Endodermal cell (in vitro differentiated cells): ENCODE data around the gene TMEM109. TPM values are rescaled to one million over a fixed set of nuclear protein-coding genes. Genes with fewer than 3 reads are reported as not detected.
A peak's percentile ranks its signal among the peaks of the same experiment; 100 is the strongest.

ENCODE experiments used
- DNase-seq: peaks from one replicate; pipeline ENCODE4 v3.0.0-alpha.2; 2017
- H3K27ac ChIP-seq: 2 replicates; pipeline ENCODE4 v1.5.1; 2013; ENCODE audit warnings: mild to moderate bottlenecking, low read depth, low read length, moderate library complexity
- H3K27me3 ChIP-seq: 2 replicates; pipeline ENCODE4 v1.6.1; 2013; ENCODE audit warnings: mild to moderate bottlenecking, low read length, moderate library complexity; ENCODE audit not compliant: insufficient read depth, control insufficient read depth, poor library complexity, severe bottlenecking
- H3K36me3 ChIP-seq: 2 replicates; pipeline ENCODE4 v1.7.0; 2013; ENCODE audit warnings: mild to moderate bottlenecking, low read length, moderate library complexity; ENCODE audit not compliant: control insufficient read depth, insufficient read depth
- H3K4me1 ChIP-seq: one replicate; pipeline ENCODE4 v1.7.0; 2013; ENCODE audit warnings: low read length; ENCODE audit not compliant: control insufficient read depth, insufficient read depth
- H3K4me3 ChIP-seq: 2 replicates; pipeline ENCODE4 v1.5.1; 2013; ENCODE audit warnings: mild to moderate bottlenecking, low read length, moderate library complexity
- H3K9ac ChIP-seq: 2 replicates; pipeline ENCODE4 v1.6.1; 2013; ENCODE audit warnings: mild to moderate bottlenecking, low read length, moderate library complexity; ENCODE audit not compliant: poor library complexity, severe bottlenecking; ENCODE audit errors: extremely low read depth
- H3K9me3 ChIP-seq: 2 replicates; pipeline ENCODE4 v1.6.1; 2013; ENCODE audit warnings: mild to moderate bottlenecking, low read length, moderate library complexity; ENCODE audit not compliant: control insufficient read depth
- H3K27ac Mint-ChIP-seq: 2 replicates; pipeline ENCODE4 v1.8.0; 2020; ENCODE audit warnings: mixed read lengths
- H3K27me3 Mint-ChIP-seq: 2 replicates; pipeline ENCODE4 v1.8.0; 2021; ENCODE audit warnings: mild to moderate bottlenecking, mixed read lengths; ENCODE audit not compliant: insufficient read depth
- H3K36me3 Mint-ChIP-seq: 2 replicates; pipeline ENCODE4 v1.8.0; 2020; ENCODE audit warnings: low read depth, mixed read lengths
- H3K4me1 Mint-ChIP-seq: 2 replicates; pipeline ENCODE4 v1.8.0; 2020; ENCODE audit warnings: mixed read lengths
- H3K4me3 Mint-ChIP-seq: 2 replicates; pipeline ENCODE4 v1.8.0; 2020; ENCODE audit warnings: mild to moderate bottlenecking, moderate library complexity, mixed read lengths
- H3K9me3 Mint-ChIP-seq: 2 replicates; pipeline ENCODE4 v1.8.0; 2020; ENCODE audit warnings: mild to moderate bottlenecking, mixed read lengths
- WGBS, 2 experiments: methylation state at CpG; one replicate each; pipeline versions ENCODE4 v1.1.5 to v1.1.7; 2013; ENCODE audit warnings: missing lambda C conversion rate in 2 of 2, mixed read lengths in 1 of 2; ENCODE audit not compliant: insufficient coverage in 1 of 2, insufficient read length in 1 of 2; 5-methylcytosine and 5-hydroxymethylcytosine counted together
- total RNA-seq, 2 donors: library from RNA; stranded (reverse); fragmentation: NEBNext Ultra II Directional in 1 of 2; extraction: Animal tissue kit (Norgen Biotek cat#: 25700) in 1 of 2; gene quantifications; 2 replicates in 1 of 2; 3 replicates in 1 of 2; pipeline ENCODE4 v1.2.1, GENCODE V29; 2021
- TF ChIP-seq, protein P1 (sequence below): fragments of 200-600 bp; sonication (generic); conservative IDR thresholded peaks from 2 replicates; pipeline ENCODE4 v1.5.0; 2021; ENCODE audit warnings: antibody characterized with exemption, mild to moderate bottlenecking

TMEM109 gene
- total RNA-seq, 2 donors from 2014 or later: 41.4 to 56.8 TPM

DNA sequence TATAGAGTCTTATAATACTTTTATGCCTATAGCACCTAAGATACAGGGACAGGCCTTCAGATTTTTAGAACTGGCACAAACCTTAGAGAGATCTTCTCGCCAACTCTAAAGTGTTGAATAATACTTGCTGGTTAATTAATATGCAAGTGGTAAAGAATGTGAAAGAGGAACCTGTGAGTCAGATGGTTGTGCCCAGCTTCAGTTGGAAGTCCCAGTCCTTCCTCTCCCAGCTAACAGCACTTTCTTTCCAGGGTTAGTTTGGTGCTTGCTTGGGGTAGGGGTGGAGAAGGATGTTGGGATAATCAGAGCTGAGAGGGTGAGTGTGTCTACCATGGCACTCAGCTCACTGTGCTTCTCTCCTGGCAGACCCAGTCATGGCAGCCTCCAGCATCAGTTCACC, 5.4 kb downstream of the TMEM109 start:
- Histone ChIP-seq H3K4me3 (peak overlapping the region; percentile 11), H3K9ac (no peak overlapping the region), H3K27ac (no peak overlapping the region), H3K36me3 (peaks cover 33% of the 10 kb centered on the region), H3K4me1 (peaks cover 20% of the 10 kb centered on the region), H3K27me3 (no peaks in the 10 kb centered on the region), H3K9me3 (no peaks in the 10 kb centered on the region)
- no peaks in the 10 kb centered on the region for H3K9me3 Mint-ChIP-seq
- TF ChIP-seq, protein P1, sequence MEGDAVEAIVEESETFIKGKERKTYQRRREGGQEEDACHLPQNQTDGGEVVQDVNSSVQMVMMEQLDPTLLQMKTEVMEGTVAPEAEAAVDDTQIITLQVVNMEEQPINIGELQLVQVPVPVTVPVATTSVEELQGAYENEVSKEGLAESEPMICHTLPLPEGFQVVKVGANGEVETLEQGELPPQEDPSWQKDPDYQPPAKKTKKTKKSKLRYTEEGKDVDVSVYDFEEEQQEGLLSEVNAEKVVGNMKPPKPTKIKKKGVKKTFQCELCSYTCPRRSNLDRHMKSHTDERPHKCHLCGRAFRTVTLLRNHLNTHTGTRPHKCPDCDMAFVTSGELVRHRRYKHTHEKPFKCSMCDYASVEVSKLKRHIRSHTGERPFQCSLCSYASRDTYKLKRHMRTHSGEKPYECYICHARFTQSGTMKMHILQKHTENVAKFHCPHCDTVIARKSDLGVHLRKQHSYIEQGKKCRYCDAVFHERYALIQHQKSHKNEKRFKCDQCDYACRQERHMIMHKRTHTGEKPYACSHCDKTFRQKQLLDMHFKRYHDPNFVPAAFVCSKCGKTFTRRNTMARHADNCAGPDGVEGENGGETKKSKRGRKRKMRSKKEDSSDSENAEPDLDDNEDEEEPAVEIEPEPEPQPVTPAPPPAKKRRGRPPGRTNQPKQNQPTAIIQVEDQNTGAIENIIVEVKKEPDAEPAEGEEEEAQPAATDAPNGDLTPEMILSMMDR: no peak
- no peak overlapping the region for H3K27ac Mint-ChIP-seq
- peaks cover 43% of the 10 kb centered on the region for H3K4me1 Mint-ChIP-seq
- DNase-seq: no peak
- peaks cover 6% of the 10 kb centered on the region for H3K27me3 Mint-ChIP-seq
- 96% methylated on average over 1 of the region's 1 CpG; no CpG with 5 or more reads in 1 of the 2 experiments for WGBS, 2 experiments
- no peak overlapping the region for H3K4me3 Mint-ChIP-seq
- peaks cover 35% of the 10 kb centered on the region for H3K36me3 Mint-ChIP-seq

DNA sequence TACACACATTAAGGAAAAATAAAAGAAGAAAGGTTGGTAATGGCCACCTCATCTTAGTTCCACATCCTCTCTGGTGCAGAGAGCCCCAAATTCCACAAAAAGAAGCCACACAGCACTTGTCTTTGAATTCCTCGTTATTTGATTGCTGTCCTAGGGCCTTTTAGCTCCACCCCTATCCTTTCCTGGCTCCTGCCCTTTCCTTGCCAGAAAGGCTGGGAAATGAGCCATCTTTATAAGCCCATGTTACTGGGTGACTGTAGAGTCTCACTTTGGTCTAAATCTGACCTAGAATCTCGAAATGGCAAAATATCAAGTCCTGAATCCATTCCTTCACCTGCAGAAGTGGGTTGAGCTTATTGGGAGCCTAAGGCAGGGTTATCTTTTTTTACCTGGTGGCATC, 6.0 kb downstream of the TMEM109 start:
- no peaks in the 10 kb centered on the region for H3K27me3 ChIP-seq
- 90 to 91% methylated on average over 1 to 2 of the region's 2 CpGs for WGBS, 2 experiments
- DNase-seq: no peak
- no peak overlapping the region for H3K4me3 ChIP-seq
- H3K4me1 ChIP-seq: peaks cover 20% of the 10 kb centered on the region
- Mint-ChIP-seq H3K27ac (no peak overlapping the region), H3K9me3 (no peaks in the 10 kb centered on the region), H3K4me3 (no peak overlapping the region), H3K27me3 (peaks cover 3% of the 10 kb centered on the region), H3K36me3 (peaks cover 35% of the 10 kb centered on the region), H3K4me1 (peaks cover 41% of the 10 kb centered on the region)
- no peaks in the 10 kb centered on the region for H3K9me3 ChIP-seq
- TF ChIP-seq, protein P1: no peak
- H3K9ac ChIP-seq: no peak overlapping the region
- peaks cover 33% of the 10 kb centered on the region for H3K36me3 ChIP-seq
- no peak overlapping the region for H3K27ac ChIP-seq

DNA sequence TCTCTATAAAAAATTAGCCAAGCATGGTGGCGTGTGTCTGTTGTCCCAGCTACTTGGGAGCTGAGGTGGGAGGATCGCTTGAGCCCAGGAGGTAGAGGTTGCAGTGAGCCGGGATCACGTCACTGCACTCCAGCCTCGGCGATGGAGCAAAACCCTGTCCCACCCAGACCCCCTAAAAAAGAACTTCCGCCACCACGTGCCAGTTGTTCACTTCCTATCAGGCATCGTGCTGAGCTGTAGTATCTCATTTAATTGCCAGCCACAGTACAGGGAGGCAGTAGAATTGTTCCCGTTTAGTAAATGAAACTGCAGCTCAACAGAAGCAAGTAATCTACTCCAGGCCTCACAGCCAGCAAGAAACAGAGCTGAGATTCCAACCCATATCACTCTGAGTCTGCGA, 7.3 kb downstream of the TMEM109 start:
- Histone ChIP-seq H3K27ac (no peak overlapping the region), H3K9ac (no peak overlapping the region), H3K4me1 (peaks cover 16% of the 10 kb centered on the region), H3K4me3 (no peak overlapping the region), H3K9me3 (no peaks in the 10 kb centered on the region), H3K27me3 (no peaks in the 10 kb centered on the region), H3K36me3 (peaks cover 33% of the 10 kb centered on the region)
- 93 to 100% methylated on average over 6 to 11 of the region's 11 CpGs for WGBS, 2 experiments
- no peak overlapping the region for H3K27ac Mint-ChIP-seq
- H3K36me3 Mint-ChIP-seq: peaks cover 37% of the 10 kb centered on the region
- DNase-seq: no peak
- H3K4me1 Mint-ChIP-seq: peaks cover 43% of the 10 kb centered on the region
- no peaks in the 10 kb centered on the region for H3K9me3 Mint-ChIP-seq
- H3K4me3 Mint-ChIP-seq: no peak overlapping the region
- H3K27me3 Mint-ChIP-seq: peaks cover 10% of the 10 kb centered on the region
- TF ChIP-seq, protein P1: no peak
